OCI-LY7 (cell line): Measurements from ENCODE around the gene KRT73. TPM values are rescaled to one million over a fixed set of nuclear protein-coding genes. Genes with fewer than 3 reads are reported as not detected.

Source experiments
- BruUV-seq: library from RNA; stranded (reverse); fragments of 400-500 nt; replicated peaks from 2 replicates; lab custom pipeline; 2021; lab: Mats Ljungman, UMichigan
- CTCF ChIA-PET: fragments of 300-600 bp; sonication (Branson Sonifier 250); formaldehyde crosslinking; loops from one replicate; lab custom pipeline; 2022; ENCODE audit warnings: antibody characterized with exemption; ENCODE audit not compliant: unreplicated experiment; lab: Charles Lee
- POLR2A ChIA-PET: fragments of 300-600 bp; sonication (Branson Sonifier 250); formaldehyde crosslinking; loops from one replicate; lab custom pipeline; 2022; ENCODE audit warnings: antibody characterized with exemption; lab: Charles Lee
- DNase-seq: peaks from one replicate; pipeline ENCODE4 v3.0.0-alpha.2; 2015; ENCODE audit warnings: low spot score
- H2AFZ ChIP-seq: fragments of 200-600 bp; sonication (generic), shearing (Covaris generic); 2 replicates; pipeline ENCODE4 v1.6.1; 2014; ENCODE audit warnings: mild to moderate bottlenecking, antibody characterized with exemption, low read length, moderate library complexity
- H3K27ac ChIP-seq: fragments of 200-600 bp; sonication (generic); 2 replicates; pipeline ENCODE4 v1.5.1; 2014; ENCODE audit warnings: mixed run types, low read depth, mild to moderate bottlenecking, moderate library complexity, low read length, inconsistent platforms; ENCODE audit not compliant: poor library complexity, severe bottlenecking
- H3K36me3 ChIP-seq: fragments of 200-600 bp; sonication (generic); 2 replicates; pipeline ENCODE4 v1.6.1; 2014; ENCODE audit warnings: mild to moderate bottlenecking, antibody characterized with exemption, low read length, moderate library complexity, mixed read lengths; ENCODE audit not compliant: insufficient read depth
- H3K4me1 ChIP-seq: fragments of 200-600 bp; sonication (generic); 2 replicates; pipeline ENCODE4 v1.5.1; 2014; ENCODE audit warnings: mild to moderate bottlenecking, low read length; ENCODE audit not compliant: insufficient read depth, poor library complexity, severe bottlenecking
- H3K4me2 ChIP-seq: fragments of 200-600 bp; sonication (generic); 2 replicates; pipeline ENCODE4 v1.6.1; 2014; ENCODE audit warnings: mild to moderate bottlenecking, low read length
- H3K4me3 ChIP-seq: fragments of 200-600 bp; sonication (generic); 2 replicates; pipeline ENCODE4 v1.5.1; 2014; ENCODE audit warnings: mild to moderate bottlenecking, low read depth, low read length; ENCODE audit not compliant: poor library complexity, severe bottlenecking
- H3K79me2 ChIP-seq: fragments of 200-600 bp; sonication (generic); 2 replicates; pipeline ENCODE4 v1.6.1; 2016; ENCODE audit warnings: low read depth, mild to moderate bottlenecking, low read length, moderate library complexity, mixed read lengths; ENCODE audit not compliant: insufficient read depth
- H3K9me2 ChIP-seq: fragments of 200-600 bp; sonication (generic); 2 replicates; pipeline ENCODE4 v1.6.1; 2016; ENCODE audit warnings: mild to moderate bottlenecking, low read length, mixed read lengths; ENCODE audit not compliant: insufficient read depth
- H3K9me3 ChIP-seq: fragments of 200-600 bp; sonication (generic); 2 replicates; pipeline ENCODE4 v1.6.1; 2014; ENCODE audit warnings: mild to moderate bottlenecking, mixed run types, low read length, mixed read lengths
- H4K20me1 ChIP-seq: fragments of 200-600 bp; sonication (generic); 2 replicates; pipeline ENCODE4 v1.6.1; 2014; ENCODE audit warnings: mild to moderate bottlenecking, antibody characterized with exemption, low read length, moderate library complexity, mixed read lengths; ENCODE audit not compliant: insufficient read depth
- EZH2phosphoT487 ChIP-seq: fragments of 200-600 bp; sonication (generic); IDR thresholded peaks from 2 replicates; pipeline ENCODE4 v1.6.1; 2018; ENCODE audit warnings: low read depth, borderline replicate concordance, mild to moderate bottlenecking, mixed run types, antibody characterized with exemption, low read length, moderate library complexity, mixed read lengths
- intact Hi-C: fragments of 100-400 bp; cut with micrococcal nuclease; formaldehyde crosslinking; loops from one replicate; pipeline ENCODE4 v1.10.0; 2022; ENCODE audit not compliant: unreplicated experiment
- total RNA-seq, 2 experiments: library from RNA; depleted of rRNA in 1 of 2; stranded (reverse); fragments of >200 nt in 1 of 2; shearing (Covaris generic) in 1 of 2; gene quantifications; 2 replicates each; pipeline ENCODE4 v1.2.3, GENCODE V29; 2014 to 2022
- TF ChIP-seq, protein P1 (sequence below): fragments of 200-600 bp; sonication (generic); conservative IDR thresholded peaks from 2 replicates; pipeline ENCODE4 v1.5.1; 2014; ENCODE audit warnings: mild to moderate bottlenecking, antibody characterized with exemption, low read length, moderate library complexity, mixed read lengths

The KRT73 gene
- total RNA-seq, 2 experiments from 2014 or later: not detected

DNA sequence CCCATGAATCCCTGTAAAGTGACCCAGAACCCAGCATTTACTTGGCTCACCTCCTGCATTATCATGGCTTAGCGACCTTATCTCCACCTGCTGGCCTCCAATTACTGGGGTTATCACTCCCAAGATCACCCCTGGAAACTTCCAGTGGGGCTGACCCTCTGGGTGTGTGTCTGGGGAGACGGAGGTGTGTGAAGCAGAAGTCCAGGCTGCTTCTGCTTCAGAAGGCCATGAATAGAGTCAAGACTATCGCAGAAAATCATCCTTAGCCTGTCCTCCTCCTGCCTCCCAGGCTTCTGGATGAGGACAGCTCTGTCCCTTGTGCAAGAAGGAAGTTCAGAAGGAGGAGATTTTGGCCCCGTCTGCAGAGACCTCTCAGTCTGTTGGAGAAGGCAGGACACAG is 16.7 kb downstream of the KRT73 start:
- intact Hi-C loops: no loop called here
- Histone ChIP-seq H3K27ac (no peak overlapping the region), H3K4me3 (no peak overlapping the region), H3K4me2 (no peak overlapping the region), H4K20me1 (no peaks in the 10 kb centered on the region), H3K4me1 (no peaks in the 10 kb centered on the region), H2AFZ (no peak overlapping the region), H3K9me3 (no peaks in the 10 kb centered on the region), H3K9me2 (no peaks in the 10 kb centered on the region), H3K36me3 (no peaks in the 10 kb centered on the region), H3K79me2 (no peaks in the 10 kb centered on the region)
- no TSS peak for BruUV-seq
- DNase-seq: no peak
- no peak for TF ChIP-seq EZH2phosphoT487
- TF ChIP-seq, protein P1, sequence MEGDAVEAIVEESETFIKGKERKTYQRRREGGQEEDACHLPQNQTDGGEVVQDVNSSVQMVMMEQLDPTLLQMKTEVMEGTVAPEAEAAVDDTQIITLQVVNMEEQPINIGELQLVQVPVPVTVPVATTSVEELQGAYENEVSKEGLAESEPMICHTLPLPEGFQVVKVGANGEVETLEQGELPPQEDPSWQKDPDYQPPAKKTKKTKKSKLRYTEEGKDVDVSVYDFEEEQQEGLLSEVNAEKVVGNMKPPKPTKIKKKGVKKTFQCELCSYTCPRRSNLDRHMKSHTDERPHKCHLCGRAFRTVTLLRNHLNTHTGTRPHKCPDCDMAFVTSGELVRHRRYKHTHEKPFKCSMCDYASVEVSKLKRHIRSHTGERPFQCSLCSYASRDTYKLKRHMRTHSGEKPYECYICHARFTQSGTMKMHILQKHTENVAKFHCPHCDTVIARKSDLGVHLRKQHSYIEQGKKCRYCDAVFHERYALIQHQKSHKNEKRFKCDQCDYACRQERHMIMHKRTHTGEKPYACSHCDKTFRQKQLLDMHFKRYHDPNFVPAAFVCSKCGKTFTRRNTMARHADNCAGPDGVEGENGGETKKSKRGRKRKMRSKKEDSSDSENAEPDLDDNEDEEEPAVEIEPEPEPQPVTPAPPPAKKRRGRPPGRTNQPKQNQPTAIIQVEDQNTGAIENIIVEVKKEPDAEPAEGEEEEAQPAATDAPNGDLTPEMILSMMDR: no peak
- ChIA-PET POLR2A (no interaction called here), CTCF (no interaction called here)

DNA sequence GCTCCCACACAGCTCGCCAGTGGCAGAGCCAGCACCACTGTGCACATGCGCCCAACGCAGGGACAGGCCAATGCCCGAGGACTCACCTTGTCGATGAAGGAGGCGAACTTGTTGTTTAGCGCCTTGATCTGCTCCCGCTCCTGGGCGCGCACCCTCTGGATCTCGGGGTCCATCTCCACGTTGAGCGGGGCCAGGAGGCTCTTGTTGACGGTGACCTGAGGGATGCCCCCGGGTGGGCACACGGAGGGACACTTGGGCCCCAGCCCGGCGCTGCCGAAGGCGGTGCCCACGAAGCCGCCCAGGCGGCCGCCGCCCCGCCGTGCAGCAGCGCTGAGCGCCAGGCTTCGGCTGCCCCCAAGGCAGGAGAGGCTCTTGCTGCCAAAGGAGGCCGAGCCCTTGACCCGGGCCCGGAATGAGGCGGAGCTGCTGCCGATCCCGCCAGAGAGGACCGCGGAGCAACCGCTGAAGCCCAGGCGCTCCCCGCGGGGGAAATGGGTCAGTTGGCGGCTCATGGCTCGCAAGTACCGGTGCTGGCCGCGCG is 17.3 kb downstream of the KRT73 start, which contains the start of gene KRT72:
KRT72 (minus strand) TSS at position 523 of the 541 bp plus-strand sequence; CDS start at position 512, 11 bp downstream.
- CTCF ChIA-PET: no interaction called here
- POLR2A ChIA-PET: no interaction called here
- DNase-seq: no peak
- no peak within 1 kb of the TSS for H2AFZ ChIP-seq
- no peaks in the 10 kb centered on the region for H3K36me3 ChIP-seq
- H3K9me2 ChIP-seq: no peaks in the 10 kb centered on the region
- BruUV-seq: no TSS peak
- no peaks in the 10 kb centered on the region for H3K79me2 ChIP-seq
- H3K4me3 ChIP-seq: no peak within 1 kb of the TSS
- no peak within 1 kb of the TSS for H3K4me2 ChIP-seq
- H3K27ac ChIP-seq: no peak within 1 kb of the TSS
- no peaks in the 10 kb centered on the region for H4K20me1 ChIP-seq
- TF ChIP-seq, protein P1: no peak
- no peaks in the 10 kb centered on the region for H3K9me3 ChIP-seq
- intact Hi-C loops: no loop called here
- no peaks in the 10 kb centered on the region for H3K4me1 ChIP-seq

DNA sequence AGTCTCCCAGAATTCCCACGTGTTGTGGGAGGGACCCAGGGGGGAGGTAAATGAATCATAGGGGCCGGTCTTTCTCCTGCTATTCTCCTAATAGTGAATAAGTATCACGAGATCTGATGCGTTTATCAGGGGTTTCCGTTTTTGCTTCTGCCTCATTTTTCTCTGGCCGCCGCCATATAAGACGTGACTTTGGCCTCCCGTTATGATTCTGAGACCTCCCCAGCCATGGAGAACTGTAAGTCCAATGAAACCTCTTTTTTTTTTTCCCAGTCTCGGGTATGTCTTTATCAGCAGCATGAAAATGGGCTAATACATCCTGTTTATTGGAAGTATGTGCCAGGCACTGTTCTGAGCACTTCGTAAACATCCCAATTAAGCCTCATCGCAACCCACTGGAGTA is 17.9 kb downstream of the KRT73 start:
- Histone ChIP-seq H3K4me2 (no peak overlapping the region), H3K4me1 (no peaks in the 10 kb centered on the region), H3K27ac (no peak overlapping the region), H3K79me2 (no peaks in the 10 kb centered on the region), H2AFZ (no peak overlapping the region), H3K9me2 (no peaks in the 10 kb centered on the region), H3K9me3 (no peaks in the 10 kb centered on the region), H4K20me1 (no peaks in the 10 kb centered on the region), H3K36me3 (no peaks in the 10 kb centered on the region), H3K4me3 (no peak overlapping the region)
- intact Hi-C loops: no loop called here
- POLR2A ChIA-PET: no interaction called here
- no peak for DNase-seq
- no TSS peak for BruUV-seq
- CTCF ChIA-PET: no interaction called here
- no peak for TF ChIP-seq EZH2phosphoT487
- TF ChIP-seq, protein P1: no peak
